WTC11 (cell line): ENCODE measurements around the gene DAPK3. TPM values are rescaled to one million over a fixed set of nuclear protein-coding genes. Genes with fewer than 3 reads are reported as not detected.

Experiments
- ATAC-seq: fragments of 200-7000 bp; cut with Tn5 transposase; 2 replicates; pipeline ENCODE4 v1.10.0; 2021; ENCODE audit warnings: mild to moderate bottlenecking, moderate library complexity
- CTCF ChIA-PET: fragments of 300-600 bp; sonication (Branson Sonifier 250); formaldehyde crosslinking; loops from one replicate; lab custom pipeline; 2021; ENCODE audit warnings: antibody characterized with exemption; lab: Charles Lee
- POLR2A ChIA-PET: fragments of 350-600 bp; sonication (Branson Sonifier 250); formaldehyde crosslinking; loops from one replicate; lab custom pipeline; 2021; ENCODE audit warnings: antibody characterized with exemption; lab: Charles Lee
- DNase-seq: peaks from one replicate; pipeline ENCODE4 v3.0.0; 2021; ENCODE audit warnings: low spot score
- H3K27ac Mint-ChIP-seq: 2 replicates; pipeline ENCODE4 v1.8.0; 2021; ENCODE audit warnings: mixed read lengths
- H3K27me3 Mint-ChIP-seq: 2 replicates; pipeline ENCODE4 v1.8.0; 2021; ENCODE audit warnings: low read depth, mild to moderate bottlenecking, moderate library complexity, mixed read lengths
- H3K36me3 Mint-ChIP-seq: 2 replicates; pipeline ENCODE4 v1.8.0; 2021; ENCODE audit warnings: mixed read lengths
- H3K4me1 Mint-ChIP-seq: 2 replicates; pipeline ENCODE4 v1.8.0; 2022; ENCODE audit warnings: mixed read lengths
- H3K4me3 Mint-ChIP-seq: 2 replicates; pipeline ENCODE4 v1.8.0; 2021; ENCODE audit warnings: mild to moderate bottlenecking, moderate library complexity, mixed read lengths
- H3K9me3 Mint-ChIP-seq: 2 replicates; pipeline ENCODE4 v1.8.0; 2021; ENCODE audit warnings: mixed read lengths
- AFF4 ChIP-seq: sonication (generic); formaldehyde crosslinking; IDR thresholded peaks from 2 replicates; pipeline ENCODE4 v1.8.1; 2023; ENCODE audit warnings: mild to moderate bottlenecking, missing genetic modification reagents, borderline replicate concordance
- AR ChIP-seq: fragments of 250-450 bp; sonication (Bioruptor Pico); IDR thresholded peaks from 2 replicates; pipeline ENCODE4 v1.9.0; 2021; ENCODE audit warnings: mild to moderate bottlenecking
- CTCF ChIP-seq: fragments of 200-600 bp; IDR thresholded peaks from 2 replicates; pipeline ENCODE4 v1.8.0; 2022; ENCODE audit warnings: antibody characterized with exemption
- ETV6 ChIP-seq: sonication (generic); formaldehyde crosslinking; IDR thresholded peaks from 2 replicates; pipeline ENCODE4 v1.8.1; 2022; ENCODE audit warnings: mild to moderate bottlenecking, missing genetic modification reagents
- IRF1 ChIP-seq: sonication (generic); formaldehyde crosslinking; IDR thresholded peaks from 2 replicates; pipeline ENCODE4 v1.8.0; 2023; ENCODE audit warnings: missing genetic modification reagents
- IRF2 ChIP-seq: sonication (generic); formaldehyde crosslinking; IDR thresholded peaks from 2 replicates; pipeline ENCODE4 v1.8.0; 2022; ENCODE audit warnings: low read depth, missing genetic modification reagents, borderline replicate concordance
- NFYB ChIP-seq: sonication (generic); formaldehyde crosslinking; conservative IDR thresholded peaks from 2 replicates; pipeline ENCODE4 v1.8.0; 2022; ENCODE audit warnings: low read depth, missing genetic modification reagents
- RELA ChIP-seq: sonication (generic); formaldehyde crosslinking; IDR thresholded peaks from 2 replicates; pipeline ENCODE4 v1.8.1; 2022; ENCODE audit warnings: missing genetic modification reagents, mild to moderate bottlenecking, borderline replicate concordance
- TCF7 ChIP-seq: sonication (generic); formaldehyde crosslinking; IDR thresholded peaks from 2 replicates; pipeline ENCODE4 v1.8.0; 2022; ENCODE audit warnings: mild to moderate bottlenecking, low read depth, missing genetic modification reagents, moderate library complexity
- TEAD4 ChIP-seq: sonication (generic); formaldehyde crosslinking; IDR thresholded peaks from 2 replicates; pipeline ENCODE4 v1.8.0; 2022; ENCODE audit warnings: mild to moderate bottlenecking, missing genetic modification reagents
- ZNF121 ChIP-seq: sonication (generic); formaldehyde crosslinking; IDR thresholded peaks from 2 replicates; pipeline ENCODE4 v1.8.0; 2023; ENCODE audit warnings: missing genetic modification reagents
- ZNF232 ChIP-seq: sonication (generic); formaldehyde crosslinking; IDR thresholded peaks from 2 replicates; pipeline ENCODE4 v1.8.0; 2022; ENCODE audit warnings: mild to moderate bottlenecking, missing genetic modification reagents
- ZNF396 ChIP-seq: fragments of 250-450 bp; sonication (Bioruptor Pico); IDR thresholded peaks from 2 replicates; pipeline ENCODE4 v1.8.0; 2021; ENCODE audit warnings: mild to moderate bottlenecking, moderate library complexity, borderline replicate concordance
- total RNA-seq: library from RNA; stranded (reverse); gene quantifications from 3 replicates; pipeline ENCODE4 v1.2.3, GENCODE V29; 2021
- TF ChIP-seq, protein P1 (sequence below): sonication (generic); formaldehyde crosslinking; conservative IDR thresholded peaks from 2 replicates; pipeline ENCODE4 v1.8.1; 2023; ENCODE audit warnings: mild to moderate bottlenecking, low read depth, missing genetic modification reagents, moderate library complexity

DAPK3 gene
- total RNA-seq, 1 experiment from 2014 or later, result 73.5 TPM

- Mint-ChIP-seq H3K27me3 (no peaks in the 10 kb centered on the region), H3K4me3 (no peak overlapping the region), H3K9me3 (no peaks in the 10 kb centered on the region), H3K4me1 (peaks cover 4% of the 10 kb centered on the region), H3K36me3 (peaks cover 68% of the 10 kb centered on the region), H3K27ac (peak overlapping the region; percentile 85)
- DNase-seq, result no peak
- peak; percentile 15 for ATAC-seq
- ChIA-PET POLR2A (interaction anchor here (1.1 to 8.7 kb wide), 2 partner anchors 7 to 8 kb away, joined by 4 to 142 read pairs; partner anchors contain the start of genes DAPK3 and EEF2), CTCF (interaction anchor here (0.8 kb wide), 1 partner anchor 8 kb away, joined by 3 read pairs; no protein-coding TSS in a partner anchor)
- TF ChIP-seq ZNF121 (CRISPR knock-in tag), result no peak
- TF ChIP-seq ZNF232 (CRISPR knock-in tag), result no peak
- TF ChIP-seq IRF2 (CRISPR knock-in tag), result no peak
- peak; percentile 33; the same call in 1 of the 2 replicates for TF ChIP-seq TCF7 (CRISPR knock-in tag)
- no peak for TF ChIP-seq ETV6
- TF ChIP-seq CTCF, result 0 out of 2 replicates have a peak, but pooled peaks have one; percentile 18
- TF ChIP-seq AFF4 (CRISPR knock-in tag), result no peak
- TF ChIP-seq, protein P1, sequence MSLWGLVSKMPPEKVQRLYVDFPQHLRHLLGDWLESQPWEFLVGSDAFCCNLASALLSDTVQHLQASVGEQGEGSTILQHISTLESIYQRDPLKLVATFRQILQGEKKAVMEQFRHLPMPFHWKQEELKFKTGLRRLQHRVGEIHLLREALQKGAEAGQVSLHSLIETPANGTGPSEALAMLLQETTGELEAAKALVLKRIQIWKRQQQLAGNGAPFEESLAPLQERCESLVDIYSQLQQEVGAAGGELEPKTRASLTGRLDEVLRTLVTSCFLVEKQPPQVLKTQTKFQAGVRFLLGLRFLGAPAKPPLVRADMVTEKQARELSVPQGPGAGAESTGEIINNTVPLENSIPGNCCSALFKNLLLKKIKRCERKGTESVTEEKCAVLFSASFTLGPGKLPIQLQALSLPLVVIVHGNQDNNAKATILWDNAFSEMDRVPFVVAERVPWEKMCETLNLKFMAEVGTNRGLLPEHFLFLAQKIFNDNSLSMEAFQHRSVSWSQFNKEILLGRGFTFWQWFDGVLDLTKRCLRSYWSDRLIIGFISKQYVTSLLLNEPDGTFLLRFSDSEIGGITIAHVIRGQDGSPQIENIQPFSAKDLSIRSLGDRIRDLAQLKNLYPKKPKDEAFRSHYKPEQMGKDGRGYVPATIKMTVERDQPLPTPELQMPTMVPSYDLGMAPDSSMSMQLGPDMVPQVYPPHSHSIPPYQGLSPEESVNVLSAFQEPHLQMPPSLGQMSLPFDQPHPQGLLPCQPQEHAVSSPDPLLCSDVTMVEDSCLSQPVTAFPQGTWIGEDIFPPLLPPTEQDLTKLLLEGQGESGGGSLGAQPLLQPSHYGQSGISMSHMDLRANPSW (CRISPR knock-in tag), result no peak
- no peak for TF ChIP-seq IRF1
- TF ChIP-seq NFYB, result no peak
- TF ChIP-seq RELA (CRISPR knock-in tag), result no peak
- no peak for TF ChIP-seq ZNF396
- no peak for TF ChIP-seq TEAD4 (CRISPR knock-in tag)
- TF ChIP-seq AR, result no peak
These were observed 6.6 kb upstream of the DAPK3 start for GRCh38 chr19:3977242-3978143.
